ENCODE data around the gene SLC66A1. TPM values are rescaled to one million over a fixed set of nuclear protein-coding genes. Genes with fewer than 3 reads are reported as not detected.

SLC66A1 gene
- total and polyA plus RNA-seq, 9 of the 15 experiments (the other 6 are each of a cell fraction or from before 2014, with no cell fraction given): 1.2 to 40.8 (median 18.6) TPM

GRCh38 chr1:19358710-19359109 is 46.6 kb downstream of the SLC66A1 start (continued):
- no peak for TF ChIP-seq TGIF2 (CRISPR knock-in tag; IDR thresholded peaks at IDR 0.05)
- TF ChIP-seq ZNF212 (CRISPR knock-in tag; IDR thresholded peaks at IDR 0.05): no peak
- TF ChIP-seq ZNF24 (IDR thresholded peaks at IDR 0.05): no peak
- TF ChIP-seq ARID1B (IDR thresholded peaks at IDR 0.05): no peak
- TF ChIP-seq XRCC3 (IDR thresholded peaks at IDR 0.05): no peak

DNA sequence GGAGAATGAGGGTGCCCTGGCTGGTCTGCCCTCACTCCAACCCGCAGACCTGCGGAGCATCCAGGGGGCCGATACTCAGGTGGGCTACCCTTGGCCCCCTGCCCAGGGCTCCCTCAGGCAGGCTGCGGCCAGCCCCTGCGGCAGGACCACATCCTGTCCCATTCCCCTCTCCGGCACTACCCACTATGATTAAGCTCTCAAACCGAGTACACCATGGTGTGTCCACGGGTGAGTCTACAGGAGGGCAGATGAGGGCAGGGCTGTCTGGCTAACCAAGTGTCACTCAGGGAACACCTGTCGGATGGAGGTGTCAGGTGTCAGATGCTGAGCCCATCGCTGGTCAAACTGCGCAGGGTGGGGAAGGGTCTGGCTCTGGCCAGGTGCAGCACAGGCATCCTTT is 47.2 kb downstream of the SLC66A1 start:
- Histone ChIP-seq H3K27ac (ENCODE audit: extremely low read depth, low read depth, low read length) (no peak overlapping the region), H3K27me3 (ENCODE audit: control insufficient read depth in 2 of 2, insufficient read depth in 2 of 2, low read length in 2 of 2) (no peaks in the 10 kb centered on the region), H3K4me1 (replicated peaks in 1 of 2; ENCODE audit: control insufficient read depth in 2 of 2, insufficient read depth in 2 of 2, low read length in 2 of 2) (peaks cover 0 to 4% of the 10 kb centered on the region in 2 experiments; a peak in 1 of 5 replicates), H3K9me1 (ENCODE audit: control insufficient read depth, insufficient read depth, low read length) (peaks cover 6% of the 10 kb centered on the region), H3K36me3 (ENCODE audit: control insufficient read depth, insufficient read depth, low read length) (peaks cover 28% of the 10 kb centered on the region; the same call in 2 of the 3 replicates), H3K9ac (ENCODE audit: insufficient read depth in 1 of 2, low read depth in 2 of 2, low read length in 2 of 2) (0 out of 4 replicates have a peak overlapping the region, but pooled peaks of 1 of the 2 experiments have one; percentile 37), H2AFZ (ENCODE audit: low read depth, low read length) (no peak overlapping the region), H4K20me1 (replicated peaks; ENCODE audit: control insufficient read depth, insufficient read depth, low read length) (peaks cover 9% of the 10 kb centered on the region; the same call in 1 of the 2 replicates), H3K9me3 (replicated peaks; ENCODE audit: control insufficient read depth, insufficient read depth, low read depth, low read length) (no peaks in the 10 kb centered on the region), H3K79me2 (ENCODE audit: control insufficient read depth, insufficient read depth, low read length) (no peaks in the 10 kb centered on the region), H3K4me2 (ENCODE audit: insufficient read depth, low read length) (no peak overlapping the region), H3K4me3 (no peak overlapping the region)
- ChIA-PET CTCF (ENCODE audit: low intra/inter-chr PET ratio) (no interaction called here), POLR2A (interaction anchor here (1.2 kb wide), 1 partner anchor 13 kb away, joined by 4 read pairs; no protein-coding TSS in a partner anchor)
- WGBS (ENCODE audit: insufficient coverage, low coverage, missing lambda C conversion rate): 77% methylated on average over 11 of the region's 11 CpGs
- FAIRE-seq (no peak), ATAC-seq (no peak), DNase-seq (ENCODE audit: extremely low read depth in 1 of 4, low spot score in 3 of 4) (no peak)
- no peak for TF ChIP-seq U2AF2 (optimal IDR thresholded peaks at IDR 0.05; ENCODE audit: low read depth, low read length)
- TF ChIP-seq ZNF584 (CRISPR knock-in tag; IDR thresholded peaks at IDR 0.05; ENCODE audit: low read depth): no peak
- no peak for TF ChIP-seq GTF2E2 (tag; IDR thresholded peaks at IDR 0.05)
- no peak for TF ChIP-seq MTA2 (IDR thresholded peaks at IDR 0.05; ENCODE audit: low read depth)
- TF ChIP-seq, protein P1, sequence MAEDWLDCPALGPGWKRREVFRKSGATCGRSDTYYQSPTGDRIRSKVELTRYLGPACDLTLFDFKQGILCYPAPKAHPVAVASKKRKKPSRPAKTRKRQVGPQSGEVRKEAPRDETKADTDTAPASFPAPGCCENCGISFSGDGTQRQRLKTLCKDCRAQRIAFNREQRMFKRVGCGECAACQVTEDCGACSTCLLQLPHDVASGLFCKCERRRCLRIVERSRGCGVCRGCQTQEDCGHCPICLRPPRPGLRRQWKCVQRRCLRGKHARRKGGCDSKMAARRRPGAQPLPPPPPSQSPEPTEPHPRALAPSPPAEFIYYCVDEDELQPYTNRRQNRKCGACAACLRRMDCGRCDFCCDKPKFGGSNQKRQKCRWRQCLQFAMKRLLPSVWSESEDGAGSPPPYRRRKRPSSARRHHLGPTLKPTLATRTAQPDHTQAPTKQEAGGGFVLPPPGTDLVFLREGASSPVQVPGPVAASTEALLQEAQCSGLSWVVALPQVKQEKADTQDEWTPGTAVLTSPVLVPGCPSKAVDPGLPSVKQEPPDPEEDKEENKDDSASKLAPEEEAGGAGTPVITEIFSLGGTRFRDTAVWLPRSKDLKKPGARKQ (CRISPR knock-in tag; IDR thresholded peaks at IDR 0.05): no peak
- in situ Hi-C loops (cut with MboI): no loop called here
- no TSS peak for BruUV-seq (replicated peaks)
- intact Hi-C loops (cut with micrococcal nuclease): no loop called here

All from K562 (cell line).